GM23338 (cell line): ENCODE data around the gene XPNPEP3.

Experiments used
- CREB1 ChIP-seq: fragments of 250-450 bp; sonication (Bioruptor Pico); IDR thresholded peaks from 2 replicates; pipeline ENCODE4 v1.5.0; 2020; ENCODE audit warnings: low read depth, mild to moderate bottlenecking, moderate library complexity
- EZH2 ChIP-seq: fragments of 200-600 bp; sonication (generic); IDR thresholded peaks from one replicate; pipeline ENCODE4 v1.8.0; 2017; ENCODE audit warnings: antibody characterized with exemption, mild to moderate bottlenecking, low read depth; ENCODE audit not compliant: unreplicated experiment
- EZH2phosphoT487 ChIP-seq: fragments of 200-600 bp; sonication (generic); IDR thresholded peaks from one replicate; pipeline ENCODE4 v1.8.1; 2018; ENCODE audit warnings: antibody characterized with exemption; ENCODE audit not compliant: unreplicated experiment
- JUNB ChIP-seq: IDR thresholded peaks from one replicate; pipeline ENCODE4 v1.6.1; 2016; ENCODE audit warnings: antibody characterized with exemption; ENCODE audit not compliant: unreplicated experiment
- NANOG ChIP-seq: IDR thresholded peaks from 2 replicates; pipeline ENCODE4 v1.6.1; 2016; ENCODE audit warnings: antibody characterized with exemption, borderline replicate concordance
- POLR2AphosphoS5 ChIP-seq: IDR thresholded peaks from 2 replicates; pipeline ENCODE4 v1.6.1; 2016; ENCODE audit warnings: antibody characterized with exemption, low read depth
- ZNF114 ChIP-seq: fragments of 250-450 bp; sonication (Bioruptor Pico); IDR thresholded peaks from 2 replicates; pipeline ENCODE4 v1.5.0; 2020; ENCODE audit warnings: mild to moderate bottlenecking, moderate library complexity
- ZNF331 ChIP-seq: fragments of 250-450 bp; sonication (Bioruptor Pico); IDR thresholded peaks from 2 replicates; pipeline ENCODE4 v1.5.0; 2020; ENCODE audit warnings: low read depth, mild to moderate bottlenecking, moderate library complexity
- TF ChIP-seq, protein P1 (sequence below), 2 experiments: fragments of 200-600 bp in 1 of 2; sonication (generic) in 1 of 2; conservative IDR thresholded peaks; 2 replicates each; pipeline versions ENCODE4 v1.5.1 to v1.6.1; 2016 to 2017; ENCODE audit warnings: antibody characterized with exemption in 2 of 2, low read depth in 2 of 2, mild to moderate bottlenecking in 2 of 2, moderate library complexity in 1 of 2
- TF ChIP-seq, protein P2 (sequence below): IDR thresholded peaks from one replicate; pipeline ENCODE4 v1.6.1; 2018; ENCODE audit warnings: antibody characterized with exemption; ENCODE audit not compliant: unreplicated experiment
- TF ChIP-seq, protein P3 (sequence below): fragments of 250-450 bp; sonication (Bioruptor Pico); IDR thresholded peaks from 2 replicates; pipeline ENCODE4 v1.5.0; 2020; ENCODE audit warnings: mild to moderate bottlenecking, moderate library complexity

DNA sequence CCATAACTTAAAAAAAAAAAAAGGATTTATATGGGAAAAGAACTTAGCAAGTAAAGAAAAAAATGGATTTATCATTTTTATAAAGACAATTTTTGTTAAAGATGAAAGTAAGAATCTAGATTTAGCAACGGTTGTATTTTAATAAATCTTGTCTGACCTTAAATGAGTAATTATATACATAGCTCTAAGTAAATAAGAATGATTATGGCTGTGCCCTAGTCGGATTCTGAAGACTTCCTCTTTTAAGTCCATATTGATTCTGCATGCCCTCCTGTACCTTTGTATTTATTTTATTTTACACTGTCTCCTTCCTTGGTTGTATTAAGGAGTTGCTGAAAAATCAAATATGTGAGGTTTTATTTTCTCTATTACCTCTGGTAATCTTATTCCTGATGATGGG lies 101.4 kb downstream of the XPNPEP3 start:
- TF ChIP-seq, protein P1, sequence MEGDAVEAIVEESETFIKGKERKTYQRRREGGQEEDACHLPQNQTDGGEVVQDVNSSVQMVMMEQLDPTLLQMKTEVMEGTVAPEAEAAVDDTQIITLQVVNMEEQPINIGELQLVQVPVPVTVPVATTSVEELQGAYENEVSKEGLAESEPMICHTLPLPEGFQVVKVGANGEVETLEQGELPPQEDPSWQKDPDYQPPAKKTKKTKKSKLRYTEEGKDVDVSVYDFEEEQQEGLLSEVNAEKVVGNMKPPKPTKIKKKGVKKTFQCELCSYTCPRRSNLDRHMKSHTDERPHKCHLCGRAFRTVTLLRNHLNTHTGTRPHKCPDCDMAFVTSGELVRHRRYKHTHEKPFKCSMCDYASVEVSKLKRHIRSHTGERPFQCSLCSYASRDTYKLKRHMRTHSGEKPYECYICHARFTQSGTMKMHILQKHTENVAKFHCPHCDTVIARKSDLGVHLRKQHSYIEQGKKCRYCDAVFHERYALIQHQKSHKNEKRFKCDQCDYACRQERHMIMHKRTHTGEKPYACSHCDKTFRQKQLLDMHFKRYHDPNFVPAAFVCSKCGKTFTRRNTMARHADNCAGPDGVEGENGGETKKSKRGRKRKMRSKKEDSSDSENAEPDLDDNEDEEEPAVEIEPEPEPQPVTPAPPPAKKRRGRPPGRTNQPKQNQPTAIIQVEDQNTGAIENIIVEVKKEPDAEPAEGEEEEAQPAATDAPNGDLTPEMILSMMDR (conservative IDR thresholded peaks at IDR 0.05; ENCODE audit: low read depth in 2 of 2) = no peak
- no peak for TF ChIP-seq JUNB
- no peak for TF ChIP-seq EZH2phosphoT487
- no peak for TF ChIP-seq EZH2
- no peak for TF ChIP-seq ZNF331 (CRISPR knock-in tag)
- TF ChIP-seq, protein P2, sequence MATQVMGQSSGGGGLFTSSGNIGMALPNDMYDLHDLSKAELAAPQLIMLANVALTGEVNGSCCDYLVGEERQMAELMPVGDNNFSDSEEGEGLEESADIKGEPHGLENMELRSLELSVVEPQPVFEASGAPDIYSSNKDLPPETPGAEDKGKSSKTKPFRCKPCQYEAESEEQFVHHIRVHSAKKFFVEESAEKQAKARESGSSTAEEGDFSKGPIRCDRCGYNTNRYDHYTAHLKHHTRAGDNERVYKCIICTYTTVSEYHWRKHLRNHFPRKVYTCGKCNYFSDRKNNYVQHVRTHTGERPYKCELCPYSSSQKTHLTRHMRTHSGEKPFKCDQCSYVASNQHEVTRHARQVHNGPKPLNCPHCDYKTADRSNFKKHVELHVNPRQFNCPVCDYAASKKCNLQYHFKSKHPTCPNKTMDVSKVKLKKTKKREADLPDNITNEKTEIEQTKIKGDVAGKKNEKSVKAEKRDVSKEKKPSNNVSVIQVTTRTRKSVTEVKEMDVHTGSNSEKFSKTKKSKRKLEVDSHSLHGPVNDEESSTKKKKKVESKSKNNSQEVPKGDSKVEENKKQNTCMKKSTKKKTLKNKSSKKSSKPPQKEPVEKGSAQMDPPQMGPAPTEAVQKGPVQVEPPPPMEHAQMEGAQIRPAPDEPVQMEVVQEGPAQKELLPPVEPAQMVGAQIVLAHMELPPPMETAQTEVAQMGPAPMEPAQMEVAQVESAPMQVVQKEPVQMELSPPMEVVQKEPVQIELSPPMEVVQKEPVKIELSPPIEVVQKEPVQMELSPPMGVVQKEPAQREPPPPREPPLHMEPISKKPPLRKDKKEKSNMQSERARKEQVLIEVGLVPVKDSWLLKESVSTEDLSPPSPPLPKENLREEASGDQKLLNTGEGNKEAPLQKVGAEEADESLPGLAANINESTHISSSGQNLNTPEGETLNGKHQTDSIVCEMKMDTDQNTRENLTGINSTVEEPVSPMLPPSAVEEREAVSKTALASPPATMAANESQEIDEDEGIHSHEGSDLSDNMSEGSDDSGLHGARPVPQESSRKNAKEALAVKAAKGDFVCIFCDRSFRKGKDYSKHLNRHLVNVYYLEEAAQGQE = no peak
- no peak for TF ChIP-seq POLR2AphosphoS5
- TF ChIP-seq, protein P3, sequence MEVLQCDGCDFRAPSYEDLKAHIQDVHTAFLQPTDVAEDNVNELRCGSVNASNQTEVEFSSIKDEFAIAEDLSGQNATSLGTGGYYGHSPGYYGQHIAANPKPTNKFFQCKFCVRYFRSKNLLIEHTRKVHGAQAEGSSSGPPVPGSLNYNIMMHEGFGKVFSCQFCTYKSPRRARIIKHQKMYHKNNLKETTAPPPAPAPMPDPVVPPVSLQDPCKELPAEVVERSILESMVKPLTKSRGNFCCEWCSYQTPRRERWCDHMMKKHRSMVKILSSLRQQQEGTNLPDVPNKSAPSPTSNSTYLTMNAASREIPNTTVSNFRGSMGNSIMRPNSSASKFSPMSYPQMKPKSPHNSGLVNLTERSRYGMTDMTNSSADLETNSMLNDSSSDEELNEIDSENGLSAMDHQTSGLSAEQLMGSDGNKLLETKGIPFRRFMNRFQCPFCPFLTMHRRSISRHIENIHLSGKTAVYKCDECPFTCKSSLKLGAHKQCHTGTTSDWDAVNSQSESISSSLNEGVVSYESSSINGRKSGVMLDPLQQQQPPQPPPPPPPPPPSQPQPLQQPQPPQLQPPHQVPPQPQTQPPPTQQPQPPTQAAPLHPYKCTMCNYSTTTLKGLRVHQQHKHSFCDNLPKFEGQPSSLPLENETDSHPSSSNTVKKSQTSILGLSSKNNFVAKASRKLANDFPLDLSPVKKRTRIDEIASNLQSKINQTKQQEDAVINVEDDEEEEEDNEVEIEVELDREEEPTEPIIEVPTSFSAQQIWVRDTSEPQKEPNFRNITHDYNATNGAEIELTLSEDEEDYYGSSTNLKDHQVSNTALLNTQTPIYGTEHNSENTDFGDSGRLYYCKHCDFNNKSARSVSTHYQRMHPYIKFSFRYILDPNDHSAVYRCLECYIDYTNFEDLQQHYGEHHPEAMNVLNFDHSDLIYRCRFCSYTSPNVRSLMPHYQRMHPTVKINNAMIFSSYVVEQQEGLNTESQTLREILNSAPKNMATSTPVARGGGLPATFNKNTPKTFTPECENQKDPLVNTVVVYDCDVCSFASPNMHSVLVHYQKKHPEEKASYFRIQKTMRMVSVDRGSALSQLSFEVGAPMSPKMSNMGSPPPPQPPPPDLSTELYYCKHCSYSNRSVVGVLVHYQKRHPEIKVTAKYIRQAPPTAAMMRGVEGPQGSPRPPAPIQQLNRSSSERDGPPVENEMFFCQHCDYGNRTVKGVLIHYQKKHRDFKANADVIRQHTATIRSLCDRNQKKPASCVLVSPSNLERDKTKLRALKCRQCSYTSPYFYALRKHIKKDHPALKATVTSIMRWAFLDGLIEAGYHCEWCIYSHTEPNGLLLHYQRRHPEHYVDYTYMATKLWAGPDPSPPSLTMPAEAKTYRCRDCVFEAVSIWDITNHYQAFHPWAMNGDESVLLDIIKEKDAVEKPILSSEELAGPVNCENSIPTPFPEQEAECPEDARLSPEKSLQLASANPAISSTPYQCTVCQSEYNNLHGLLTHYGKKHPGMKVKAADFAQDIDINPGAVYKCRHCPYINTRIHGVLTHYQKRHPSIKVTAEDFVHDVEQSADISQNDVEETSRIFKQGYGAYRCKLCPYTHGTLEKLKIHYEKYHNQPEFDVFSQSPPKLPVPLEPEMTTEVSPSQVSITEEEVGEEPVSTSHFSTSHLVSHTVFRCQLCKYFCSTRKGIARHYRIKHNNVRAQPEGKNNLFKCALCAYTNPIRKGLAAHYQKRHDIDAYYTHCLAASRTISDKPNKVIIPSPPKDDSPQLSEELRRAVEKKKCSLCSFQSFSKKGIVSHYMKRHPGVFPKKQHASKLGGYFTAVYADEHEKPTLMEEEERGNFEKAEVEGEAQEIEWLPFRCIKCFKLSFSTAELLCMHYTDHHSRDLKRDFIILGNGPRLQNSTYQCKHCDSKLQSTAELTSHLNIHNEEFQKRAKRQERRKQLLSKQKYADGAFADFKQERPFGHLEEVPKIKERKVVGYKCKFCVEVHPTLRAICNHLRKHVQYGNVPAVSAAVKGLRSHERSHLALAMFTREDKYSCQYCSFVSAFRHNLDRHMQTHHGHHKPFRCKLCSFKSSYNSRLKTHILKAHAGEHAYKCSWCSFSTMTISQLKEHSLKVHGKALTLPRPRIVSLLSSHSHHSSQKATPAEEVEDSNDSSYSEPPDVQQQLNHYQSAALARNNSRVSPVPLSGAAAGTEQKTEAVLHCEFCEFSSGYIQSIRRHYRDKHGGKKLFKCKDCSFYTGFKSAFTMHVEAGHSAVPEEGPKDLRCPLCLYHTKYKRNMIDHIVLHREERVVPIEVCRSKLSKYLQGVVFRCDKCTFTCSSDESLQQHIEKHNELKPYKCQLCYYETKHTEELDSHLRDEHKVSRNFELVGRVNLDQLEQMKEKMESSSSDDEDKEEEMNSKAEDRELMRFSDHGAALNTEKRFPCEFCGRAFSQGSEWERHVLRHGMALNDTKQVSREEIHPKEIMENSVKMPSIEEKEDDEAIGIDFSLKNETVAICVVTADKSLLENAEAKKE (CRISPR knock-in tag) = no peak
- no peak for TF ChIP-seq NANOG
- no peak for TF ChIP-seq CREB1 (CRISPR knock-in tag)
- no peak for TF ChIP-seq ZNF114 (CRISPR knock-in tag)
